ENCODE measurements around the gene H6PD.

GRCh38 chr1:9203511-9203982 lies 31.0 kb upstream of the H6PD start:
- TF ChIP-seq CTCF (IDR thresholded peaks at IDR 0.05; ENCODE audit: insufficient read depth, low read length) (no peak), REST (IDR thresholded peaks at IDR 0.05; ENCODE audit: insufficient replicate concordance, low read depth) (no peak)
